ENCODE results near the gene NCAM2.

Gene NCAM2

GRCh38 chr21:21559285-21560045, 561.3 kb downstream of the NCAM2 start:
- no peak overlapping the region for H3K4me3 ChIP-seq (ENCODE audit: low read depth, low read length)
- TF ChIP-seq CTCF (IDR thresholded peaks at IDR 0.05; ENCODE audit: borderline replicate concordance, insufficient read depth, low read depth, low read length): no peak
